ENCODE results near the gene POTEI.
"Not testable (repeated sequence)": the region's sequence is repeated elsewhere in the genome, so short reads cannot be mapped to it uniquely, and the experiment has no call there.

DNA sequence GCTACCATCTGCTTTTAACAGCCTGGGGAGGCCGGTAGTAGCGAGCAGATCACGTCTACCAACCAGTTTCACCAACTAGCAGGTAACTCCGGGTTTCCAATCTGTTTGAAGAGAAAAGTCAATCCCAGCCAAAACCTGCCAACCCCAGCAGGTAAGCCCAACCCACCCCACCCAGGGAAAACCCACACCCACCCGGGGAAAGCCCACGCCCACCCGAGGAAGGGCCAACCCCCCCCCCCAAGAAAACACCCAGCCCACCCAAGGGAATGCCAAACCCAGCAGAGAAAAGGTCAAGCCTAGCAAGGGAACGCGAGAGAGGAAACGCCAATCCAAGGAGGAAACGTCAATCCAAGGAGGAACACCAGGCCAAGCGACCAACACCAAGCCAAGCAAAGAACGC, at the start of gene POTEI:
- TF ChIP-seq, protein P1, sequence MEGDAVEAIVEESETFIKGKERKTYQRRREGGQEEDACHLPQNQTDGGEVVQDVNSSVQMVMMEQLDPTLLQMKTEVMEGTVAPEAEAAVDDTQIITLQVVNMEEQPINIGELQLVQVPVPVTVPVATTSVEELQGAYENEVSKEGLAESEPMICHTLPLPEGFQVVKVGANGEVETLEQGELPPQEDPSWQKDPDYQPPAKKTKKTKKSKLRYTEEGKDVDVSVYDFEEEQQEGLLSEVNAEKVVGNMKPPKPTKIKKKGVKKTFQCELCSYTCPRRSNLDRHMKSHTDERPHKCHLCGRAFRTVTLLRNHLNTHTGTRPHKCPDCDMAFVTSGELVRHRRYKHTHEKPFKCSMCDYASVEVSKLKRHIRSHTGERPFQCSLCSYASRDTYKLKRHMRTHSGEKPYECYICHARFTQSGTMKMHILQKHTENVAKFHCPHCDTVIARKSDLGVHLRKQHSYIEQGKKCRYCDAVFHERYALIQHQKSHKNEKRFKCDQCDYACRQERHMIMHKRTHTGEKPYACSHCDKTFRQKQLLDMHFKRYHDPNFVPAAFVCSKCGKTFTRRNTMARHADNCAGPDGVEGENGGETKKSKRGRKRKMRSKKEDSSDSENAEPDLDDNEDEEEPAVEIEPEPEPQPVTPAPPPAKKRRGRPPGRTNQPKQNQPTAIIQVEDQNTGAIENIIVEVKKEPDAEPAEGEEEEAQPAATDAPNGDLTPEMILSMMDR (IDR thresholded peaks at IDR 0.05; ENCODE audit: insufficient read depth, low read length), result not testable (repeated sequence)
- not testable (repeated sequence) for TF ChIP-seq GABPA (IDR thresholded peaks at IDR 0.05; ENCODE audit: low read depth); POLR2AphosphoS5 (IDR thresholded peaks at IDR 0.05; ENCODE audit: low read depth); SPI1 (IDR thresholded peaks at IDR 0.05; ENCODE audit: borderline replicate concordance, low read depth)

All from HL-60 (cell line).